GM18951 (cell line): ENCODE measurements around the gene SORCS2.

ENCODE experiments used
- POLR2A ChIP-seq: IDR thresholded peaks from 4 replicates; pipeline ENCODE4 v1.6.1; 2011; ENCODE audit warnings: mild to moderate bottlenecking; ENCODE audit not compliant: insufficient read length, insufficient read depth; ENCODE audit errors: extremely low read depth
- in situ Hi-C: fragments of 300-500 bp; cut with MboI; formaldehyde crosslinking; loops from one replicate; pipeline ENCODE4 v1.12.0; 2022; ENCODE audit warnings: low sequenced_read_pairs, mixed read lengths, inconsistent platforms; ENCODE audit not compliant: unreplicated experiment

Gene SORCS2

DNA sequence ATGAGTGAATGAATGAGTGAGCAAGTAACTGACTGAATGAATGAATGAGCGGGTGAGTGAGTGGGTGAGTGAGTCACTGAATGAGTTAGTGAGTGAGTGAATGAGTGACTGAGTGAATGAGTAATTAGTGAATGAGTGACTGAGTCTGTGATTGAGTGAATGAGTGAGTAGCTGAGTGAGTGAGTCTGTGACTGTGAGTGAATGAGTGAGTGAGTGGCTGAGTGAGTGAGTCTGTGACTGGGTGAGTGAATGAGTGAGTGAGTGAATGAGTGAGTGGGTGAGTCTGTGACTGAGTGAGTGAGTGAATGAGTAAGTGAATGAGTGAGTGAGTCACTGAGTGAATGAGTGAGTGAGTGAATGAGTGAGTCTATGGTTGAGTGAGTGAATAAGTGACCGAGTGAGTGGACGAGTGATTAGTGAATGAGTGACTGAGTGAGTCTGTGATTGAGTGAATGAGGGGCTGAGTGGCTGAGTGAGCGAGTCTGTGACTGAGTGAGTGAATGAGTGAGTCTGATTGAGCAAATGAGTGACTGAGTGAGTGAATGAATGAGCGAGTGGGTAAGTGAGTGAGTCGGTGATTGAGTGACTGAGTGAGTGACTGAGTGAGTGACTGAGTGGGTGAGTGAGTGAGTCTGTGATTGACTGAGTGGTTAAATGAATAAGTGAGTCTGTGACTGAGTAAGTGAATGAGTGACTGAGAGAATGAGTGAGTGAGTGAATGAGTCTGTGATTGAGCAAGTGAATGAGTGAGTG lies 465.4 kb downstream of the SORCS2 start:
- in situ Hi-C loops: no loop called here
- no peak for TF ChIP-seq POLR2A

DNA sequence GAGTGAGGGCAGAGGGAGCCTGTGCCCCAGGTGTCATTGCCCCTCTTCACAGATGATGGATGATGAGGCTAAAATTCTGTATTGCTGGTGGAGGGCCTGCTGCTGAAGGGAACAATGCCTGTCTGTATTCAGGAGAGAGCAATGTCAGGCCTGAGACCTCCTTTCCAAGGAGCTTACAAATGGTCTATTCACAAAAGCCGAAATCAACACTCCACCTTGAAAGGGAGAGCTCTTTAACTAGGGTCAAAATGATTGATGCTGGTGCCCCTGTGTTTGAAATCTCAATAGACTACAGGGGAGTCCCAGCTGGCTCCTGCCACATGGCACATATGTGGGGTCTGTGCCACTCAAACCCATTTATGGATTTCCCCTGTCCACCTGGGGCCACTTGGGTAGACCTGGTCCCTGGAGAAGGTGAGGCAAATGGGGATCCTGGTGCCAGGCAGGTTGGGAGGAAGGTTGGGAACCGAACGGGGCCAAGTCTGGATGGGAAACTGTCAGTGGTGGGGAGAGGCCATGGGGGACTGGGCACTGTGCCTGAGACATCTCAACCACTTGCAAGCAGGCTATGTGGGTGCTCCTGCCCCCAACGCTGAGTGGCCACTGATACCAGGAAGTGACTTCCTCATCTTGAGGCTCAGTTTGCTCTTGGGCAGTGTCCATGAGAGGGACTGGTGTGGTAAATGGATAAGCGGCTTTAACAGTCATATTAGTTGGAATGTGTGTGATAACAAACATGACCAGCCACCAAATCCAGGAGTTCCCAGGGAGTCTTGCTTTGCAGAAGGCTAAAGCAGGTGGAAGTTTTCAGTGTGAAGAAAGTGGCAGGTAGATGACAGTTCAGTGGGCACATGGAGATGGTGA lies 466.2 kb downstream of the SORCS2 start:
- TF ChIP-seq POLR2A: no peak
- in situ Hi-C loops: no loop called here

DNA sequence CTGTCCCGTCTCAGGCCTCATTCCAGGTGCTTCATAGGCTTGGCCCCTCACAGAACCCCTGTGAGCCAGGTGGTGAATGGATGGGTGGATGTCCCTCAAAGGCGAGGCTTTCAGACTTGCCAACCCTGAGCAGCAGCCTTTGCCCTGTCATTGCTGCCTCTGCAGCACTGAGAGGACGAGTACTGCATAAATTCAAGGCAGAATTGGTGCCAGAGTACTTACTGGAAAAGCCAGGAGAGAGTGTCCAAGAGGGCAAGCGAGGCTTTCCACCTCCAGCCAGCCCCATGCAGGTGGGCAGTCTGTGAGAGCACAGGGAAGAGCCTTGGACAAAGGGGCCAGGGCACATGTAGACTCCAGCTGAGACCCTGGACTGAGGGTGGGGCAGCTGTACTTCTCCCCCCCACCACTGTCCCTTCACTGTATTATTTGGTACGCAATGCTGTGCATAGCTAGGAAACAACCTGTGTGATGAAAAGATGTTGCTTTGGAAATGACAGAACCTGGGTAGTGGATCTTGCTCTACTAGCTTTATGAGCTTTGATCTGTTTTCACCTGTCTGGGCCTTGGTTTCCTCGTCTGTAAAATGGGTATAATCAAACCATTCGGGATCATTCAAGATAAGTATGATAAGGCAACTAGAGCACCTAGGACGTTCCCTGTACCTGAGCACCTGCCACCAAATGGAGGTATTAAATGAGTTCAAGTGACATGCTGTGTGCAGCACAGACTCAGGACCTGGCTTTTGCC lies 467.3 kb downstream of the SORCS2 start:
- no peak for TF ChIP-seq POLR2A
- in situ Hi-C loops: no loop called here

DNA sequence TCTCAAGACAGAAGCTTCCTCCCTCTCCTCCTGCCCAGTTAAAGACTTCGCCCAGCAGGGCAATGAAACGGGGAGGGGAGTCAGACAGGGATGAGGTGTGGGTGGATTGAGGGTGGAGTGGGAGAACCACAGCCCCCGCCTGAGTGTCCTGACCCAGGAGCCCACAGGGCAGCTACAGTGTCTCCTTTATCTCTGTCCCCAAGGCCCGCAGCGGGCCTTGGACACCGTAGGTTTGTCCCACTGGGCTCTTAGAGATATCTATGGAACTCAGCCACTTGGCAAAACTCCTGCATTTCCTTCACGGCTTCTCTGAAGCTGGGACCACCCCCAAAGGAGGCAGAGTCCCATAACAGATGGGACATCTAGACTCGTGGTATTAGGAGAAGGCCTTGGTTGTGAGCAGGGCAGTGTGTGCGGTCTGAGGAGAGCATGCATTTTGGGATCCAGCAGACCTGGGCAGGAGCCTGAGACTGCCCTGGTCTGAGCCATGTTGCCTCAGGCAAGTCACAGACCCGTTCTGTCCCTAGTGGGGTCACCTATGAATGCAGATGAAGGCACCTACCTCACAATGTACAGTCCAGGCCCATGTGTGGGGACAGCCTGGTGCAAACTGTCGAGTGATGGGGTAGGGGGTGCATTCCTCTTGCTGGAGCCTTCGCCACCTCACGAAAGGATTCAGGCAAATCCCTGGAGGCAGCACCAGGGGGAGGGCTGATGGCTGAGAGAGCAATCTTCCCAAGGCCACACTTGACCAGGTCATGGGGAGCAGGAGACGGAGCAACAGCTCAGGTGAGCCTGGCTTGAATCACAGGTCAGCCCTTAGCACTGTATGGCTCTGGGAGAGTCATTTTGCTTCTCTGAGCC lies 468.1 kb downstream of the SORCS2 start:
- no peak for TF ChIP-seq POLR2A
- in situ Hi-C loops: no loop called here

DNA sequence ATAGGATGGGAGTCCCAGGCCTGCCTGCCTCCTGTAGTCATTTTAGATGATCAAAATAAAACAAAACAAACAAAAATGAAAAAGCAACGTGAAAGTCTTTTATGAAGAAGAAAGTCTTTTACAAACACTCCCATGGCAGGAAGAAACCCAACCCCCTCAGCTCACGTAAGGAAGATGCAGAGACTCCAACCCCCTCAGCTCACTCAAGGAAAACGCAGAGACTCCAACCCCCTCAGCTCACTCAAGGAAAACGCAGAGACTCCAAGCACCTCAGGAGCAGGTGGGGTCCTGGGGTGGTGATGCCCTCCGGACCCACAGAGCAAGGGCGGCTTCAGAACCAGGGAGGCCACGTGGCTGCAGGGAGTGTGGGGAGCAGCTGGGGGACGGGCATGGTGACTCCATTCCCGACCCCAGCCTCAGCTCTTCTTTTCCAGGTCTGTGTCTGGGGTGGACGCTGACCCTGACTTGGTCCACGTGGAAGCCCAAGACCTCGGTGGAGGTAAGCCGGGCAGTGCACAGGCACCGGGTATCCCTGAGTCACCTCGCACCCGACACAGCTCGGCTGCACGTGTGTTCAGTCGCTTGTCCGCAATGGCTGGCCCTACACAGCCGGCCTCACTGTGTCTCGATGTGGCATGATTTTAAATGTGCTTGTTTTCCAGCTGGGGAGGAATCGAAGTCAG lies 468.9 kb downstream of the SORCS2 start:
- in situ Hi-C loops: no loop called here

DNA sequence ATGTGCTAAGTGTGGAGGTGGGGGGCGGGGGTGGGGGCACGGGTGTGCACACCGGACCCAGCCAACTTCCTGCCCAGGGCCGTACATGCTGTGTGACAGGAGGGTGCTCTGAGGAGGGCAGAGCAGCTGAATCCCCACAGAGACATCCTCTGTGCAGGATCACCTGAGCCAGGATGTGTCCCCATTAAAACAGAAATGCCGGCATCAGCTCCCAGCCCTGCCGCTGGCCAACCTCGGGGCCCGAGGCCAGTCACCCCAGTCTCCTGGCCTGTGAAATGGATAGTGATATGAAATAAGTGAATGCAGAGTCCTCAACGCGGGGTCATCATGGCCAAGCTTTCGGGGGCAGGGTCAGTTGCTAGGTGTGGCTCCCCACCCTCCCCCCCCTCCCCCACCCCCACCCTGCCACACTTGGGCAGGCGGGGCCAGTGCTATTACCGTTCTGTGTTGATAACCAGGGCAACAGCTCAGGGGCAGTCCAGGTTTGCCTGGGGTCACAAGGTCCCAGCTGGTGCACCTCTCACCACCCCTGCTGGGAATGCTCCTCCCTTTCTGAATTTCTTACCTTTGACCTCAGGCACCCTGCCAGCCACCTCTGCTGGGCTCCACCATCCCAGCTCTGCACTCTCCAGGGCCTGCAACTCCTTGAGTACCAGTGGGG lies 469.6 kb downstream of the SORCS2 start:
- TF ChIP-seq POLR2A: no peak
- in situ Hi-C loops: no loop called here

More for the DNA sequence above, 468.9 kb downstream of the SORCS2 start:
- TF ChIP-seq POLR2A: no peak

DNA sequence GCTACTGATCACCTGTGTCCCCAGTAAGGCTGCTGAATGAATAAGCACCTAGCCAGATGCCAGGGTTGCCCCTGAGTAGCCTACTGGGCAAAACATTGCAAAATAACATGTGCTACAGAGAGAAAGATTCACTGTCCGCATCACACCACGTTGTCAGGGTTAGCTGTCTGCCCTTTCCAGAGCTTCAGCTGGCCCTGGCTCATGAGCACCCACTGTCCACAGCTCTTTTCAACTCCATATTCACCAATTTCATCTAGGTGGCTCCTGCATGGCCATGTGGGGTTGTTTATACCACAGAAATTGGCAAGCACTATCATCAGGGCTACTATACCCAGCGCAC lies 470.1 kb downstream of the SORCS2 start:
- TF ChIP-seq POLR2A: no peak
- in situ Hi-C loops: no loop called here

DNA sequence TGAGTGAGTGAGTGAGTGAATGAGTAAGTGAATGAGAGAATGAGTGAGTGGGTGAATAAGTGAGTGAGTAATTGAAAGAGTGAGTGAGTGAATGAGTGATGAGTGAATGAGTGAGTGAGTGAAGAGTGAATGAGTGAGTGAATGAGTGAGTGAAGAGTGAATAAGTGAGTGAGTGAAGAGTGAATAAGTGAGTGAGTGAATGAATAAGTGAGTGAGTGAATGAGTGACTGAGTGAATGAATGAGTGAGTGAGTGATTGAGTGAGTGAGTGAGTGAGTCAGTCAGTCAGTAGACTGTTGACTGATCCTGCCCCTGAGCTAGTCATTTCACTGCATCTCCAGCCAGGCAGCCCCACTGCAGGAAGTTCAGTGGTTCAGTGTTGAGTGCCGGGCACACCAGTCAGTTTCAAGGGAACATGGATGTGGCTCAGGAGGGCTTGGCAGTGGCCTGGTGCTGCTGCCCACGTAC lies 470.8 kb downstream of the SORCS2 start:
- no peak for TF ChIP-seq POLR2A
- in situ Hi-C loops: no loop called here

DNA sequence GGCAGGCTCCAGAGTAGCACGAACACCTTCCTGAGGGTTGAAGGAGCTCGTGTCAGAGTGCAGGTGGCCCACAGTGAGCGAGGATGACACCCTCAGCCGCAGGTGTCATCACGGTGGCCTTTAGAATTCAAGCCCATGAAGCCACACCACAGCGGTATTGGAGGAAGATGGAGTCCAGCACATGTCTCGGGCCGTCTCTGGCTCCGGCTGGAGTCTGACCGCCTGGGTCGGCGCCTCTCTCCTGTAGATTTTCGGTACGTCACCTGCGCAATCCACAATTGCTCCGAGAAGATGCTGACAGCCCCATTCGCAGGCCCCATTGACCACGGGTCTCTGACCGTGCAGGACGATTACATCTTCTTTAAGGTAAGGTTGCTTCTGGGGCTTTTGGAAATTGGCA lies 471.8 kb downstream of the SORCS2 start:
- no peak for TF ChIP-seq POLR2A
- in situ Hi-C loops: no loop called here

DNA sequence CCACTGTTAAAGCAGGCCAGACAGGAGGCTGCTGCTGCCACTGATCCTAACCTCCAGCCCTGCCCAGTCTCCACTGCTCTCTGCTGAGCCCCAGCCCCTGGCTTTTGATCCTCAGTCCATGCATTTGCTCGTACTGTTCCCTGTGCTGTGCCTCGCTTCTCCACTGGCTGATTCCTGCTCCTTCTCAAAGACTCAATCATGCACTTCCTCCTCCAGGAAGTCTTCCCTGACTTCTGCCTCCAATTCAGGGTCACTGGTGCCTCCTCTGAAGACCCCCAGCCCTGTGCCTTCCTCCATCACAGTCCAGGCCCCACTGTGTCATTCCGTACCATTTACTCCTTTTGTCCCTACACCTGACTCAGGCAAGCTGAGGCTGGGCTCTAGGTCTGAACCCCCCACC lies 473.0 kb downstream of the SORCS2 start:
- in situ Hi-C loops: no loop called here
- no peak for TF ChIP-seq POLR2A

DNA sequence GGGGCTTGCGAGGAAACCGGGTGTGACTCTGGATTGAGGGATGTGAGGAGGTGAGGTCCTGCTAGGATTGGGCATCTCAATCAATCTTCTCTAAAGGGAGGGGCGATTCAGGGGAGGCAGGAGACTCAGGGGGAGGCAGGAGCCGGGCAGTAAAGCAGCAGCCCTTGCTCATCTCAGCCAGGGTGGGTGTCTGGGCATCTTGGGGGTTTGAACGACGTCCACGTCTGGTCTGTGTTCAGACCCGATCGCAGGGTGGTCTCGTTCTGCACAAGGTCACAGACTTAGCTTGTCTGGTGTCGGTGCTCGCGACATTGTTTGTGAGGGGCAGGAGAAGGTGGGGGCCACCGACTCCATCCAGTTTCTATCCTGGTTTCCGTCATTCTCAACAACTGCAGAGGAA lies 473.7 kb downstream of the SORCS2 start:
- in situ Hi-C loops: no loop called here
- TF ChIP-seq POLR2A: no peak
